ENCODE measurements around the gene SFRP5.

Gene SFRP5

GRCh38 chr10:97771913-97772823 lies at the start of gene SFRP5:
Gene SFRP5, minus strand, starts transcription at chr10:97771999. Its CDS starts 166 bp downstream, at chr10:97771833.
- DNase-seq = peak; percentile 28

DNA sequence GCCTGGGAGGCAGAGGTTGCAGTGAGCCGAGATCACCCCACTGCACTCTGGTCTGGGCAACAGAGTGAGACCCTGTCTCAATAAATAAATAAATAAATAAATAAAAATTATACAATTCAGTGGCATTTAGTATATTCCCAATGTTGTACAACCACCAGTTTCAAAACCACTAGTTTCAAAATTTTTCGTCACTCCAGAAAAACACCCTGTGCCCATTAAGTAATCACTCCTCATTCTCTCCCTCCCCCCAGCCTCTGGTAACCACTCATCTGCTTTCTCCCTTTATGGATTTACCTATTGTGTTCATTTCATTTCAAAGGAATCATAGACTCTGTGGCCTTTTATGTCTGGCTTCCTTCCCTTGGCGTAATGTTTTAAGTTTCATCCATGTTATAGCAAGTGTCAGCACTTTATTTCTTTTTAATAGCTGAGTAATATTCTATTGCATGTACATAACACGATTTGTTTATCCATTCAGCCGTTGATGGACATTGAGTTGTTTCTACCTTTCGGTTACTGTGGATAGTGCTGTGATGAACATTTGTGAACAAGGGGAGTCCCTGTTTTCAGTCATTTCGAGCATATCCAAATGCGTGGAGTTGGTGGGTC lies 48.4 kb upstream of the SFRP5 start:
- DNase-seq = no peak

DNA sequence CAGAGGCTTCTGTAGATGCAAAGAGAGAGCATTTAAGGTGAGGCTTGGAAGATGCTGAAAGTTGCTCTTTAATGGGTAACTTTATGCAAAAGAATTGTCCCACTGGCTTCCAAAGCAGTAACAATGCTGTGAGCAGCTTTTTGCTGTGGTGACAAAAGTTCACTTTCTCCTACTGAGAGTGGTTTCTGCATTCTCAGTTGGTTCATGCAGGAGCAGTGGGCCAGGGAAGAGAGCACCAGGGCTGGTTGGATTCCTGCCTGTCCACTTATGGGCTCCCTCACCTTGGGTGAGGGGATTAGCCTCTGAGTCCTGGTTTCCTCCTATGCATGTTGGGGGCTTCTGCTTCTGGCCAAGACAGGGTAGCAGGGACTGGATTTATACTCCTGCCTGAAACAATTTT lies 46.8 kb upstream of the SFRP5 start:
- no peak for DNase-seq

GRCh38 chr10:97816609-97817008 lies 44.8 kb upstream of the SFRP5 start:
- DNase-seq = no peak

GRCh38 chr10:97814996-97815395 lies 43.2 kb upstream of the SFRP5 start:
- no peak for DNase-seq

DNA sequence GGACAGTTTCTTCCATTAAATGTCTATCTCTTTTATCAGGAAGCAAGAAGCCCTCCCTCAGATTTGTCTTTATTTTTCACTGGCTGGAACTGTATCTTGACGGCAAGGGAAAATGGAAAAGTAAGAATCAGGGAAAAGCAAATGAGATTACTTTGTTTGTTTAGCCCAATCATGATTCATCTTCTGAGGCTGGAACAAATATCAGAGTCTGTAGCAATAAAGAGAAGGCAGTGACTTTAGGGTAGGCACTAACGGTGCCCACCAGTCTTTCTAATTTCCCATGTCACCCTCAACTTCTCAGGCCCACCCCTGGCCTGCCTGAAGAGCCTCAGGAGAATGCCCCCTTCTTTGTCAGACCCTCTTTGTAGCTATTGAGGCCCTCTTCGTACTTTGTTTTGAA lies 41.5 kb upstream of the SFRP5 start:
- no peak for DNase-seq

GRCh38 chr10:97812696-97813095 lies 40.9 kb upstream of the SFRP5 start:
- DNase-seq = no peak

DNA sequence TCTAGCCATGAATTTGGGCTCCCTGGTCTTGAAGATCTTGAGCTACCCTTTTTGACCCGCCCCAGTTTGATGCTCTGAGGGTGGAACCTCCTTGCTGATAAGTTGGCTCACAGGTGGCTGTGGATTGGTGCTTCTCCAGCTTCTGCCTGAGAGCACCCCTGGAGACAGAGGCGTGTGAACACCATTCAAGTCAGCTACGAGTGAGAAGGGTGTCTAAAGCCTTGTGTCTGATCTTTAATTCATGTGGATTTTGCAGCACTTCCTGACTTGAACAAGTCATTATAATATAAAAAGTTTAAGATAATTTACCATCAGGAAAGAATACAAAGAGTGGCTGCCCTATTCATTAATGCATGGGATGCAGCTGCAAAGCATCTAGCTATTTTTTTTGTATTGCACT lies 40.2 kb upstream of the SFRP5 start:
- DNase-seq = no peak

GRCh38 chr10:97810446-97810845 lies 38.6 kb upstream of the SFRP5 start:
- no peak for DNase-seq

GRCh38 chr10:97805949-97806348 lies 34.1 kb upstream of the SFRP5 start:
- peak; percentile 51 for DNase-seq

DNA sequence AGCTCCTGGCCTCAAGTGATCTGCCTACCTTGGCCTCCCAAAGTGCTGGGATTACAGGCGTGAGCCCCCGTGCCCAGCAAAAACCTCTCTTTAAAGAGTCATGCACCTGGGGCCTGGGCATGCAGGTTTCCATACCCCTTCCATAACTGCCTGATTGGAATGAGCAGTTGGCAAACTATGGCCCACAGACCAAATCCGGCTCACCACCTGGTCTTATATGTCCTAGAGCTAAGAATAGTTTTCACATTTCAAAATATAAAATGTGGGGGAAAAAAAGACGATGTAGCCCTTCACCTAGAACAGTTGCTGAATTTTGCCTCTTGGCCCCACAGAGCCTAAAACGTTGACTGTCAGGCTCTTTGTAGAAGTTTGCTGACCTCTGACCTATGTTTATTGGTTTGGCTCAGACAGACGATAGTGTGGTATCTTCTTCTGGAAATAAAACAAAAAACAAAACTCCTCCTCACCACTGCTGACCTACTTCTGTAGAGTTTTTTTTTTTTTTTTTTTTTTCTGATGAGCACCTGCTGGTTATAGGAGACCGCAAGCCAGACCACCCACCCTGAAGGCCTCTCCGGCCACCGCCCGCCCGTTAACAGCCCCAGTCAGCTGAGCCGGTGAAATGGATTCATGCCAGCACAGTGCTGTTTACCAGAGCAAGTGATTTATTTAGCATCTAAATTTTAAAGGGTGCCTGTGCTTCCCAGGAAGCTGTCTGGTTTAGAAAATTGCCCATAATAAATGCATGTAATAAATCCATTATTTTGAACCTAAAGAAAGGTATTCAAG lies 33.5 kb upstream of the SFRP5 start:
- DNase-seq = peak; percentile 51

DNA sequence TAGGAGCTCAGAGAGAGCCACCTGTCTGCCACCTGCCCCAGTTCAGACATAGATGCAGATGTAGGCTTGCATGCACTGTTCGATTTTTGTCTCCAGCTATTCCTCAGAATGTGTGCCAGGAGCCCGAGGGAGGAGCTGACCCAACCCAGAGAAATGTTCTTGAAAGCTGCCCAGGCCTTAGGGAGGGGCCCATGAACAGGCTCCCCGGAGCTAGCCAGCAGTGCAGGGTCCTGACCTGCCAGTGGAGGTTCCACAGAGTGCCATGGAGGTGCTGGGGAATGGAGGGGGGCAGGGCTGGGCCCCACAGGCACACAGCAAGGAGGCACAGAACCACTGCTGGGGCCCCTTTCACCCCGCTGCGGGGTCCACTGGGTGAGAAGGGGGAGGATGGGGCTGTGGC lies 29.6 kb upstream of the SFRP5 start:
- no peak for DNase-seq

- DNase-seq = no peak
These were observed 28.7 kb upstream of the SFRP5 start for GRCh38 chr10:97800474-97800873.

DNA sequence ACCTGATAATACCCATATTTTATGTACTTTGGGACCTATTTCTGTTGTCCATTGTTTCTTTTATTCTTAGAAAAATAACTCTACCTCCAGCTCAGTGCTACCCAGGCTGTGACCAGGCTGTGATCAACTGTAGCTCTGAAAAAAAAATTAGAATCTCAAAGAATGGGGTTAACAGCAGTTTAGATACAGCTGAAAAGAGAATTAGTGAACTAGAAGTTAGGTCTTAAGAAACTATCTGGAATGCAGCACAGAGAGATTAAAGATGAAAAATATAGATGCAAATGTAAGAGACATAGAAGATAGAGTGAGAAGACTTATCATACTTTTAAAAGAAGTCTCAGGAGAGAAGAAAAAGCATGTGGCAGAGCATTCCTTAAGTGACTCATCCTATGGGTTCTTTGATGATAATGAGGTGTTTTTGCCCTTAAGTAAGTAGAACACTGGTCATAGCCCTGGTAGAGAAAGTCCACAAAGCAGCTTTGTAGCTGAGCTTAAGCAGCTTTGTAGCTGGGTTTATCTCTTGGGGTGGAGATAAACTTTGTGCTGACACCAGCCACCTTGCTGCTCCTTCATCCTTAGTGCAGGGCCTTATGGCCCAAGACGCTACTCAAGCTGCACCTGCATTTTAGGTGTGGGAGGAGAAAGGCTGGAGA lies 27.3 kb upstream of the SFRP5 start:
- no peak for DNase-seq

GRCh38 chr10:97796651-97797050 lies 24.9 kb upstream of the SFRP5 start:
- DNase-seq = no peak

DNA sequence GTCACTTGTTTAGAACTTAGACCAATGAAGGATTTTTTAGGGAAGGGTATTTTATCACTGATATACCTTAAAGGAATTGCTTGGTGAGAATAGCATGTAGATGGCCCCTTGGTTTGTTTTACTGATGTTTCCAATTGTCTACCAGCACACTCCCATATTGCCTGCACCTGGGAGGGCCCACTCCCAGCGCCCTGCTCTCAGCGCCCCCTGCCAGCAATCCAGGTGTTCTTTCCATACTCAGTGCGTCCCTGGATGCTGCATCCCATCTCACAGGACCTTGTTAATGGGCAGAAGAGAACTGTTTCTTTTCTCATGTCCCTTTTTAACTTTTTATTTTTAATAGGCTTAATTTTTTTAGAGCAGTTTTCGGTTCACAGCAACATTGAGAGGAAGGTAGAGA lies 24.1 kb upstream of the SFRP5 start:
- DNase-seq = no peak

GRCh38 chr10:97791824-97792721 lies 20.3 kb upstream of the SFRP5 start:
- peak; percentile 43 for DNase-seq

DNA sequence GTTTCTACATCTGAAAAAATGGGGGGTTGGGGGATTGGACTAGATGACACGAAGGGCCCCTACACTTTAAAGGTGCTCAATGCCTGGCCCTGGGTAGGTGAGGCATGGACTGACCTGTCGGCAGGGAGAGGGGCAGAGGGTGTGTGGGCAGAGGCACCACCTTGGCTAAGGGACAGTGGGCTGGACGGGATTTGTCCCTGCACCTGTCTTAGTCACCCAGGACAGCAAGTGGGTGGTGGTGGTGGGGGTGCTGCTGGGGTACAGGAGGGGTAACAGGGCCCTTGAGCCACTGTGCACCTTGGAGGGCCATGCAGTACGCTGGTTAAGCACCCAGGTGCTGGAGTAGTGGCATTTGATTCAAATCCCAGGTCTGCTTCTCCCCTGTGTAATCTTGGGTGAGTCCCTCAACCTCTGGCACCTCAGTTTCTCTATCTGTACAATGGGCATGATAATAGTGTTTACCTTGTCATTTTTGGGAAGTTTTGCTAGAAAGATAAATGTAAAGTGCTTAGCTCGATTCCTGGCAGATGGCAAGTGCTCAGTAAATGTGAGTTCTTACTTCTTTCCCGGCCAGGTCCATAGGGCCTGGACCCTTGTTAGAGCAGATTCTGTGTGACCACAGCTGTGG lies 18.1 kb upstream of the SFRP5 start:
- no peak for DNase-seq

DNA sequence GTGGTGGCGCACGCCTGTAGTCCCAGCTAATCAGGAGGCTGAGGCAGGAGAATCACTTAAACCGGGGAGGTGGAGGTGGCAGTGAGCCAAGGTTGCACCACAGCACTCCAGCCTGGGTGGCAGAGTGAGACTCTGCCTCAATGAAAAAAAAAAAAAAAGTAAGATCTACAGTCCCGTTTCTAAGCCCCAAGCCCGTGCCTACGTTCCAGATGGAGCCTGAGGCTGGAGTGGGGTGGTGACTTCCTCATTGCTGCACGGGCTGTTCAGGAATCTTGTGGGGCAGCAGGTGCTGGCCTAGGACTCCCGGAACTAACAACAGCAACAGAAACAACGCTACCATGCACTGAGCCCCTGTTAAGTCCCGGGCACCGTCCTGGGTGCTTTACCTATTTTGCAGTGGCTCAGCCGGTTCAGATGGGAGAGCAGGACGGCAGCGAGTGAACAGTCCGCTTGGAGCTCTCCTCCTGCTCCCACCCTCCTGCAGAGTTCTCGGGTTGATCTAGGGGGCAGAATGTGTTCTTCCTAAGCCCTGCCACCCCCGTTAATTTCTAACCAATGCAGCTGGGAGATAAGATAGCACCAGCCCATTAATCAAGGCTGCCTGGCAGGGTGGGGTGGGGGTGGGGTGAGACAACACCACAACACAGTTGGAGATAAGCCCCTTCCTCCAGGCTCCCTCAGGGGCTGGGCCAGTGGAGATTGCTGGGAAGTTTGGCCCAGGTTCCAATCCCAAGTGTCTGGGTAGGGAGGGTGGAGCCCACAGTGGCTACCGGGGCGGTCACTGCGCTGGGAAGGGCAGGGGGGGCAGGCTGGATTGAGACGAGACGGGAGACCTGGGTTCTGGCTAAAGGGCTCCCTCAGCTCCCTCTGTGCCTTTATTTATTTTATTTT lies 17.0 kb upstream of the SFRP5 start:
- no peak for DNase-seq

- no peak for DNase-seq
These were observed 13.9 kb upstream of the SFRP5 start for GRCh38 chr10:97785731-97786130.

All from COR-L47 (cell line).